Measurements from ENCODE around the gene NMUR1. TPM values are rescaled to one million over a fixed set of nuclear protein-coding genes. Genes with fewer than 3 reads are reported as not detected.

The NMUR1 gene
- total and polyA plus RNA-seq, 2 donors (not counting 3 experiments of a cell fraction or from before 2014, with no cell fraction given) = not detected

GRCh38 chr2:231503766-231504165, 26.5 kb downstream of the NMUR1 start:
- no peak overlapping the region for H3K9ac ChIP-seq (replicated peaks; ENCODE audit: extremely low read depth, insufficient read depth, low read length)
- POLR2A ChIA-PET = no interaction called here
- intact Hi-C loops (cut with micrococcal nuclease) (no loop called here), dilution Hi-C loops (cut with MboI; ENCODE audit: extremely low pct_ligation_motif_present, low sequenced_read_pairs) (no loop called here)
- no peaks in the 10 kb centered on the region for H3K9me1 ChIP-seq (replicated peaks; ENCODE audit: control insufficient read depth, extremely low read depth, insufficient read depth, low read length)
- FAIRE-seq = no peak
- H3K79me2 ChIP-seq (ENCODE audit: control insufficient read depth, insufficient read depth, low read length) = no peaks in the 10 kb centered on the region
- CTCF ChIA-PET = no interaction called here
- no peaks in the 10 kb centered on the region for H3K9me3 ChIP-seq (replicated peaks; ENCODE audit: control insufficient read depth, insufficient read depth, low read length)
- no peak overlapping the region for H3K27ac ChIP-seq (ENCODE audit: insufficient read depth, low read depth, low read length)
- no peaks in the 10 kb centered on the region for H3K36me3 ChIP-seq (ENCODE audit: control insufficient read depth in 2 of 2, extremely low read depth in 1 of 2, insufficient read depth in 2 of 2, low read length in 2 of 2)
- H3K4me1 ChIP-seq (ENCODE audit: control insufficient read depth, extremely low read depth, insufficient read depth, low read length) = no peaks in the 10 kb centered on the region
- H3K4me2 ChIP-seq (ENCODE audit: insufficient read depth, low read length) = no peak overlapping the region
- no peak overlapping the region for H2AFZ ChIP-seq (ENCODE audit: low read depth, low read length)
- H3K27me3 ChIP-seq (ENCODE audit: control insufficient read depth in 2 of 2, insufficient read depth in 2 of 2, low read length in 2 of 2) = no peaks in the 10 kb centered on the region
- BruUV-seq (replicated peaks) = no TSS peak
- no peaks in the 10 kb centered on the region for H4K20me1 ChIP-seq (replicated peaks; ENCODE audit: control insufficient read depth, extremely low read depth, insufficient read depth, low read length)
- DNase-seq (ENCODE audit: low read depth, low spot score) = no peak
- H3K4me3 ChIP-seq (replicated peaks in 1 of 3; ENCODE audit: insufficient read depth in 1 of 3, low read depth in 1 of 3, low read length in 3 of 3) = no peak overlapping the region
- TF ChIP-seq POLR2AphosphoS5 (IDR thresholded peaks at IDR 0.05; ENCODE audit: insufficient read depth, low read depth, low read length) = no peak
- TF ChIP-seq GATA2 (IDR thresholded peaks at IDR 0.05; ENCODE audit: insufficient read depth, insufficient read length, low read depth, low read length) = no peak
- no peak for TF ChIP-seq FOS (IDR thresholded peaks at IDR 0.05; ENCODE audit: borderline replicate concordance, insufficient read depth, low read length)
- TF ChIP-seq MAX (IDR thresholded peaks at IDR 0.05; ENCODE audit: insufficient read depth, insufficient read length) = no peak
- TF ChIP-seq JUN (IDR thresholded peaks at IDR 0.05; ENCODE audit: borderline replicate concordance, insufficient read depth, insufficient read length, low read depth) = no peak
- no peak for TF ChIP-seq EZH2 (IDR thresholded peaks at IDR 0.05; ENCODE audit: borderline replicate concordance, low read depth, low read length, severe bottlenecking)
- no peak for TF ChIP-seq MYC (IDR thresholded peaks at IDR 0.05; ENCODE audit: low read depth, low read length)
- no peak for TF ChIP-seq POLR2A (IDR thresholded peaks at IDR 0.05; ENCODE audit: low read depth, low read length)
- no peak for TF ChIP-seq CTCF (IDR thresholded peaks at IDR 0.05; ENCODE audit: extremely low read depth in 1 of 2, insufficient read depth in 1 of 2, low read depth in 1 of 2, low read length in 2 of 2)
